MM.1S (cell line): Measurements from ENCODE around the gene MYO10.

Experiments used
- EZH2 ChIP-seq: fragments of 300-600 bp; sonication (generic); optimal IDR thresholded peaks from 2 replicates; pipeline ENCODE3; 2017; ENCODE audit warnings: low read depth, mild to moderate bottlenecking, antibody characterized with exemption, low read length, mixed read lengths
- TF ChIP-seq, protein P1 (sequence below): fragments of 300-600 bp; sonication (generic); IDR thresholded peaks from 2 replicates; pipeline ENCODE4 v1.5.1; 2016; ENCODE audit warnings: antibody characterized with exemption, low read length, mixed read lengths

DNA sequence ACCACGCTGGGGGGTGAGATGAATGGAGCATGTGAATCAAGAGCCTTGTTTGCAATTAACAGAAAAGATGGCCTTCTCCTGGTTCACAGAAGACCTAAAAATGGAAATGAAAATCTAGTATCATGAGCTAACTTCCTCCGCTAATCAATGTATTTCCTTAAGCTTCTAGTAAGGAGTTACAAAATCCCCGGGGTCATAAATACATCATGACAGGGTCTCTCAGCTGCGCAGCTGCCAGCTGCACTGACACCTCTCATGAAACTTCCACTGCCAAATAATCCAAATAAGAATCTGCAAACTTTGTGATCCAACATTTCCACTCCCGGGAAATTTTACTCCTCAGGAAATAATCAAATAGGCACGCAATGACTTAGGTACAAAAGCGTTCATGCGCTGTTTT lies 11.9 kb downstream of the MYO10 start:
- TF ChIP-seq, protein P1, sequence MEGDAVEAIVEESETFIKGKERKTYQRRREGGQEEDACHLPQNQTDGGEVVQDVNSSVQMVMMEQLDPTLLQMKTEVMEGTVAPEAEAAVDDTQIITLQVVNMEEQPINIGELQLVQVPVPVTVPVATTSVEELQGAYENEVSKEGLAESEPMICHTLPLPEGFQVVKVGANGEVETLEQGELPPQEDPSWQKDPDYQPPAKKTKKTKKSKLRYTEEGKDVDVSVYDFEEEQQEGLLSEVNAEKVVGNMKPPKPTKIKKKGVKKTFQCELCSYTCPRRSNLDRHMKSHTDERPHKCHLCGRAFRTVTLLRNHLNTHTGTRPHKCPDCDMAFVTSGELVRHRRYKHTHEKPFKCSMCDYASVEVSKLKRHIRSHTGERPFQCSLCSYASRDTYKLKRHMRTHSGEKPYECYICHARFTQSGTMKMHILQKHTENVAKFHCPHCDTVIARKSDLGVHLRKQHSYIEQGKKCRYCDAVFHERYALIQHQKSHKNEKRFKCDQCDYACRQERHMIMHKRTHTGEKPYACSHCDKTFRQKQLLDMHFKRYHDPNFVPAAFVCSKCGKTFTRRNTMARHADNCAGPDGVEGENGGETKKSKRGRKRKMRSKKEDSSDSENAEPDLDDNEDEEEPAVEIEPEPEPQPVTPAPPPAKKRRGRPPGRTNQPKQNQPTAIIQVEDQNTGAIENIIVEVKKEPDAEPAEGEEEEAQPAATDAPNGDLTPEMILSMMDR, result no peak
- TF ChIP-seq EZH2, result no peak
